Fibroblast of upper back skin (primary cell): ENCODE data around the gene THSD7B.

ENCODE experiments used
- DNase-seq: peaks from one replicate; pipeline ENCODE4 v3.0.0-alpha.2; 2013

THSD7B gene

GRCh38 chr2:136828162-136828561 lies 62.8 kb downstream of the THSD7B start:
- no peak for DNase-seq

GRCh38 chr2:136828774-136829173 lies 63.4 kb downstream of the THSD7B start:
- no peak for DNase-seq

GRCh38 chr2:136844546-136844945 lies 79.2 kb downstream of the THSD7B start:
- no peak for DNase-seq

GRCh38 chr2:136858656-136859055 lies 93.3 kb downstream of the THSD7B start:
- no peak for DNase-seq

- no peak for DNase-seq
Measured at GRCh38 chr2:136860443-136860958, 95.2 kb downstream of the THSD7B start.

GRCh38 chr2:136863468-136863867 lies 98.1 kb downstream of the THSD7B start:
- DNase-seq = no peak

GRCh38 chr2:136863874-136864273 lies 98.5 kb downstream of the THSD7B start:
- no peak for DNase-seq

GRCh38 chr2:136871424-136871823 lies 106.1 kb downstream of the THSD7B start:
- no peak for DNase-seq

- DNase-seq = no peak
Measured at GRCh38 chr2:136874258-136874657, 108.9 kb downstream of the THSD7B start.

- DNase-seq = no peak
Measured at GRCh38 chr2:136891100-136891499, 125.8 kb downstream of the THSD7B start.

- no peak for DNase-seq
Measured at GRCh38 chr2:136894007-136894634, 128.8 kb downstream of the THSD7B start.

- DNase-seq = no peak
Measured at GRCh38 chr2:136901732-136902131, 136.4 kb downstream of the THSD7B start.

GRCh38 chr2:136905779-136906178 lies 140.4 kb downstream of the THSD7B start:
- no peak for DNase-seq

GRCh38 chr2:136909777-136910176 lies 144.4 kb downstream of the THSD7B start:
- DNase-seq = no peak

- DNase-seq = no peak
Measured at GRCh38 chr2:136916131-136916530, 150.8 kb downstream of the THSD7B start.

GRCh38 chr2:136917411-136917881 lies 152.1 kb downstream of the THSD7B start:
- DNase-seq = no peak

GRCh38 chr2:136919682-136920081 lies 154.3 kb downstream of the THSD7B start:
- DNase-seq = no peak

GRCh38 chr2:136920652-136921333 lies 155.4 kb downstream of the THSD7B start:
- DNase-seq = no peak

- no peak for DNase-seq
Measured at GRCh38 chr2:136927156-136927555, 161.8 kb downstream of the THSD7B start.

- no peak for DNase-seq
Measured at GRCh38 chr2:136929531-136929930, 164.2 kb downstream of the THSD7B start.

- peak; percentile 10 for DNase-seq
Measured at GRCh38 chr2:136932700-136933099, 167.4 kb downstream of the THSD7B start.

GRCh38 chr2:136935119-136935518 lies 169.8 kb downstream of the THSD7B start:
- no peak for DNase-seq

- no peak for DNase-seq
Measured at GRCh38 chr2:136956050-136956449, 190.7 kb downstream of the THSD7B start.

- DNase-seq = no peak
Measured at GRCh38 chr2:136957044-136957443, 191.7 kb downstream of the THSD7B start.
